Renal cortical epithelial cell (primary cell): Measurements from ENCODE around the gene SMURF2. TPM values are rescaled to one million over a fixed set of nuclear protein-coding genes. Genes with fewer than 3 reads are reported as not detected.
"Not testable (repeated sequence)": the region's sequence is repeated elsewhere in the genome, so short reads cannot be mapped to it uniquely, and the experiment has no call there.

ENCODE experiments used
- DNase-seq: peaks from one replicate; pipeline ENCODE4 v3.0.0-alpha.2; 2011; ENCODE audit warnings: low read depth
- total RNA-seq: library from RNA; depleted of rRNA; stranded (reverse); fragments of >200 nt; gene quantifications from 2 replicates; pipeline ENCODE4 v1.2.3, GENCODE V29; 2014

The SMURF2 gene
- total RNA-seq, 1 donor from 2014 or later: 77.1 TPM

DNA sequence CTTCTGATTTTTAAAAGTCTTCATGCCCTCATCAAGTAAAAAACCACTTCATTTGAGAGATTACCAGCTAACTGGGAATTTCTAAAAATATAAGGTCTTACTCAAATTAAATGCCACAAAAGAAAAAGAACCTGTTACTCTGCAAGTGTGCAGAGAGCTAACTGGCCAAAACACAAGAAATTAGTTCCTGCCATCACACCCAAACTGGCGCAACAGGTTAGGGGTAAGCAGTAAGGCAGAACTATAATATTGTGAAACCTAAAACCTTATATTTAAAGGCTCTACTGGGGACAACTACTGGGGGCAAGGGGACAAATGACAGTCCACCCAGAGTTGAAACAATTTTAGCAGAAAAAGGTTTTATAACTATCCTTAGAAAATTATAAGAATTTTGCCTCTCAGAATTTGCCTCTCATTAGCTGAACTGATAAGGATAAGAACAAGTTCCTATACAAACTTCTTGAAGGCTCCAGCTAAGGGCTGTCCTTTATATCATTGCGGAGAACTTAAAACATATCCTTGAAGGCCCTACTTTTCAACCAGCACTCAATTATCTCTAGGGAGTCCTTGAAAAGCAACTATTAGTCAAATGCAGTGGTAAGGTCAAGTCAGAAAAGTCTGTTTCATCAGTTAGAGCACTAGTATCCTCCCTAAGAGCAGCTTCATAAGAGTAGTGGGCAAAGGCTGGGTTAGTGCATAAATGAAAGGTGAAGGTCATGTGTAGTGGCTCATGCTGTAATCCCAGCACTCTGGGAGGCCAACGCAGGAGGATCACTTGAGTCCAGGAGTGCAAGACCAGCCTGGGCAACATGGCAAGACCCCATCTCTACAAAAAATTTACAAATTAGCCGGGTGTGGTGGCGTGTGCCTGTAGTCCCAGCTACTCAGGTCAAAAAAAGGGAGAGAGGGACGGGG, 31.5 kb downstream of the SMURF2 start:
- DNase-seq: no peak

DNA sequence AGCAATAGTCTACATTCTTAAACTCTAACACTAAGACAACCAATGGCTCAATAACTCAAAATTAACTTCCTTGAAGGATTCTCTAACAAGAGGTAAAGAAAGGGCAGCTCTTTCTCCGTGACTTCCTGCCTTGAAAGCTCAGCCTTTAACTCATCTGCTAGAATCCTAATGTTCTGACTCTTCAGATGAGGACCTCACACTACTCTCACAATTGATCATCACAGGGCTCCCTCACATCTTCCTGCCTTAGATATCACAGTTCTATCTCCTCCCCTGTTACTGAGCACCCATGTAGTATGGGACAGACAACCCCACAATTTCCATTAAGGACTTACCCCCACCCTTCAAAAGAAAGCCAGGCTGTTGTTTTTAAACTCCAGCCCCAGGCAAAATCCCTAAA, 33.5 kb downstream of the SMURF2 start:
- DNase-seq: no peak

DNA sequence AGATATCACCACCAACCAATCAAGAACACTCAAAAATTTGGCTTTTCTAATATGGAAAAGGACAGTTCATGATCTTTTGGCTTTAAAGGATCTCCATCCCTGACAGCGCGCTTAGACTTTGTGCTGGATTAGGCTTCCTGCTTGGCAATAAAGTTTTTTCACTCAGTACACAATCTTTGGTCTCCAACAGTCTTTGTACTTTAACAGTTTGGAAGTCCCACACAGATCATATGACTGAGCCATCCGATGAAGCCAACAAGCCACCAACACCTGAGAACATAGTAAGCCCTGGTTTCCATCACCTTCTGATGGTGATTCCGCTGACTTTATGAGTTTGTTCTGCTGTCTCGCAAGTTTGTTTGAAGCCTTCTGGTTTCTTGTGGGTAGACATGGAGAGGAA, 34.3 kb downstream of the SMURF2 start:
- no peak for DNase-seq

DNA sequence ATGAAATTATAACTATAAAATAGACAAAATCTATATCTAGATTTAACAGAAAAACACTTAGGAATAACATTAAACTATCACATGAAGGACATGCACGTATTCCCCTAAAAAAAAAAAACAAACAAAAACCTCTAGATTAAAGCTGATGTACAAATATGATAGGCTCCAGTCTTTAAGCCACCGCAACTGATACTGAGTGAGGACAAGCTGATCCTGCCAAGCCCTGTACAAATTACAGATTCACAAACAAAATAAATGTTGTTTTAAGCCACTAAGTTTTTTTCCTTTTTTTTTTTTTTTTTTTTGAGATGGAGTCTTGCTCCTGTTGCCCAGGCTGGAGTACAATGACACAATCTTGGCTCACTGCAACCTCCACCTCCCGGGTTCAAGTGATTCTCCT, 35.3 kb downstream of the SMURF2 start:
- DNase-seq: no peak

DNA sequence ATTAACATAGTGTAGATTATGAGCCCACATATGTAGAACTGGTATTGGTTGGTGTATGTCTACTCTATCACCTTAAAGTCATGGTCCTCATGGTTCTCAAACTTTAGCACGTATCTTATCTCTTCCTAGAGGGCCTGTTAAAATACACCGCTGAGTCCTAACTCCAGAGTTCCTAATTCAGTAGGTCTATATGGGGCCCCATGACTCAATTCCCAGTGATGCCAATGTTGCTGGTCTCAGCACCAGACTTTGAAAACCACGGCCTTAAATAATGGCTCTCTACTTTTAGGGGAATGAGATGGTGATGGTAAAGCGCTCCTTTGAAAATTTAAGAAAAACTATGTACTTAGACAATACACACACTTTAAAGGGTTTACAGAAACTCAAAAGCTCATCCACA, 36.6 kb downstream of the SMURF2 start:
- no peak for DNase-seq

DNA sequence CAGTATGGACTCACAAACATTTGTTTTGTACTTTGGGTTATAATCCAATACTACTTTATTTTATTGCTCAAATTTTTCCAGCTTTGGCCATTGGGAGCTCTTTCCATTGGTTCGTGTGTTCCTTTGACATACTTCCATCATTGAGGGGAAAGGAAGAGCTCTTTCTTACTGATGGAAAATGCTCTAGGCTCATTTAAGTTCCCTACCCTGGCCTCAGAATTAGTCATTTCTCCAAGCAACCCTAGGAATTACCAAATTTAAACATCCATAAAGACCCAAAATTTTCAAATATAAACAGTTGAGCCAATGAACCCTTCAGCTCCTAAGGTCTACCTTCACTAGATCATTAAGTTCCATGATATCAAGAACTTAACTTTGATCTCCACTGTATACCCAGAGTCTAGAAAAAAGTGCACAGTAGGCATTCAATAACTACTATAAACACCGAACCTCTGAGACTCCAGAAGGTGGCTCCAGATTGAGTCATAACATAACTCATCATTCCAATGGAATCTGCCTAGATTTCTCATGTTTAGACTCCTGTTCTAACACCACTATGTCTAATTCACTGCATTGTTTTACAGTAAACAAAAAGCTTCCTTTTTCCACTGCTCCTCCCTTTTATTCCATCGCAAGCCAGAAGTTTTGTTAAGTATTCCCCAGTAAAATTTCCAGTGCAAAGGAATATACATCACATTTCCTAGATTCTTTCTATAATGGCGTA, 39.0 kb downstream of the SMURF2 start:
- DNase-seq: peak; percentile 86

DNA sequence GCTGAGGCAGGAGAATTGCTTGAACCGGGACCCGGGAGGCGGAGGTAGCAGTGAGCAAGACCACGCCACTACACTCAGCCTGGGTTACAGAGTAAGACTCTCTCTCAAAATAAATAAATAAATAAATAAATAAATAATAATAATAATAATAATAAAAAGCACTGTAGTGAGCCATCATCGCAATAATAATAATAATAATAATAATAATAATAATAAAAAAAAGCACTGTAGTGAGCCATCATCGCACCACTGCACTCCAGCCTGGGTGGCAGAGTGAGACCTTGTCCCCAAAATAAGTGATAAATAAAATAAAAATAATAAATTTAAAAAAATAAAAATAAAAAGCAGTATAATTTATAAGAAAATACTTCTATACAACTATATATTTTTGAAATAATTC, 40.3 kb downstream of the SMURF2 start:
- DNase-seq: no peak

DNA sequence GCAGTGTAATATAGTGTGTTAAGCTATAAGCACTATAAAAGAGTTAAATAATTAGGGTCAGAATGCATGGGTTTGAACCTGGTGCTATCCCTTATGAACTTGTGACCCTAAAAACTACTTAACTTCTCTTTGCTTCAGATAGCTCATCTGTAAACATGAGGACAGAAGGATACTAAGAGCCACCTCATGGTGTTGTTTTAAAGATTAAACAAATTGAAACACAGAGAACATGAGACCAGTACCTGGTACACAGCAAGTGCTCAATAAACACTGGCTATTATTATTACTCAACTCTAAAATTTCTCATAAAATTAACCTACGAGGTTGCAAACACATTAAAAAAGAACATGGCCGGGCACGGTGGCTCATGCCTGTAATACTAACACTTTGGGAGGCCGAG, 43.3 kb downstream of the SMURF2 start:
- no peak for DNase-seq

DNA sequence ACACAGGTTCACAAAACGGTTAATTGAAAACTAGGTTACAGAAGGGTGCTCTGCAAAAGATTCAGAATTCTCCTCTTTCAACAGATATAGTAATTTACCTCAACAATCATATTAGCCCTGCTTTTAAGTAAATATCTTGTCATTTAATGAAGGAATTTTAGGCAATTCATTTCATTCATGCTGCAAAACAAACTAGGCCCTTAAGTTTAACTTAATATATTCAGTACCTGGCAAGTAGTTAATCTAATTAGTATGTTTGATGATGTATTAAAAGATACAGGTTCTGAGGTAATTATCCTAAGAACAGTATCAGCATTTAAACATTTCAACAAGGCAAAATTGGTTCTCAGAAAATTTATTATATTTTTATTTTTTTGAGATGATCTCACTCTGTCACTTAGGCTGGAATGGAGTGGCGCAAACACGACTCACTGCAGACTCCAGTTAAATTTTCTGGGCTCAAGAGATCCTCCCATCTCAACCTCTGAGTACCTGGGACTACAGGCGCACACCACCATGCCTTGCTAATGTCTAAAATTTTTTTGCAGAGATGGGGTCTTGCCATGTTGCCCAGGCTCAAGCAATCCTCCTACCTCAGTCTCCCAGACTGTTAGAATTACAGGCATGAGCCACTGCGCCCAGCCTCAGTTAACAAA, 44.9 kb downstream of the SMURF2 start:
- no peak for DNase-seq

DNA sequence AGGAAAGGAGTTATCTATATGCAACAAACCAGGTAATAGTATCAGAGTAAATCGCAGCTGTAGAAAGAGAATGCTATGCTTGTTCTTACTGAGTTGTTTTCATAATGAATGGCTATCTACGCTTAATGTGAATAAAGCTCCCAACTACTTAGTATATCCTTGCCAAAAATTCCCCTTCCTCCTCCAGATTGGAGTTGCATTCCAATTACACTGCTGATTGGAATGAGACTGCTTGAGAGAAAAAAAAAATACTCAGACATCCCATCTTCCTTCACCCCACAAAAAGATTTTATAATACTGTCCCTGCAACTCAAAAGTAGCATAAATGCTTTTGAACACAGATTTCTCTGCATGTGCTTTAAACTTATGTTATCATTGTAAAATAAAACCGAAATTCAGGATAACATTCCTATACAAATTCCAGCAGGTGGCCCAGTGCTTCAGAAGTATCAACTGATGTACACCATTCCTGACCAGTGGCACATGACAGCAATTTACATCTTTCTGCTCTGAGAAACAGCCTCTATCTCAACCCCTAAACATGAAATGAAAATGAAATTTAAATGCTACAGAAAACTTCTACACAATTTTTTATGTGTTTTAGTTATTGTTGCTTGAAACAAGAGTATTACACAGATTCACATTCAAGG, 47.0 kb downstream of the SMURF2 start:
- DNase-seq: peak; percentile 59

DNA sequence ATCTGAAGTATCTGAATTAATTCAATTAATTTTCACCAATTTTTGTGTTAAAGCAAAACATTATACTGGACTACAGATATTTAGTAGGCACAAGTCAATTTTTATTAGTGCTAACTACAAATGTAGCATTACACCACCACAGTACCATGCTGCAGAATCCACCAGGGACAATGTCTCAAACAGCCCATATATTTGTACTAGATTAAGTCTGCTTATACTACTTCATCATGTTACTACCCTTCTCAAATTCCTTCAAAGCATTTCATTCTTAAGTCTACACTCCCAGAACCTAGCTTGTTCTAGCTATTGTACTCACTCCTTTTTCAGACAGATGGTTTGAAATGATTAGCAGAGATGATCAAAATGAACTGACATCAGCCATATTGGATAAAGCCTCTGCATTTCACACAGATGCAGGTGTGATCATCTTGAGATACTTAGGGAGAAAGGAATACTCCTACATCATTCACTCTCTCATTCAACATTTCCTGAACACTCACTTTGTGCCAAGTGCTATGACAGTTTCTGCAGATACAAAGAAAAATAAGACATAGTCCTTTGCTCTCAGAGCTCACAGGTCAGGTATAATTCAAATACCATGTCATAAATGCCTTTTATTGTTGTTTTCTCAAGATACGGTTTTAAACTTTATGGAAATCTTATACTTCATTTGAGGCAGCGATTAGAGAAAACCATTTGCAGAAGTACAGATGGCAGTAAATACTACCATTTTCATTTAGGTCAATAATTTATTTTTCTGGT, 47.7 kb downstream of the SMURF2 start:
- no peak for DNase-seq

DNA sequence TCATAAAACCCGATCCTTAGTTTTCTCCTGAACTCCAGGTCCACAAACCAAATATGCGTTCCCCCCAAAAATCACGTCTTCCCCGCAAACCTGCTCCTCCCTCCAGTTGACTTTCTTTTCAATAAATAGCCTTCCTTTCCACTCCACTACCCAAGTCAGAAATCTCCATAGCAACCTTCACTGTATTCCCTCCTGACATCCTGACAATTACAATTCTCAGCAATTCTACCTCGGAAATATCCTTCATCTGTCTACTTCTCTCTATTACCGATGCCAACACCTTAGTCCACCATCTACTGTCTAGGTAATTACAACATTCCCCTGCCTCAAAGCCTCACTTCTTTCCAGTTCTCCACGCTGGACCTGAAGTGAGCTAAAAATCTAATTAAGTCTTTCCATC, 50.7 kb downstream of the SMURF2 start:
- peak; percentile 53 for DNase-seq

DNA sequence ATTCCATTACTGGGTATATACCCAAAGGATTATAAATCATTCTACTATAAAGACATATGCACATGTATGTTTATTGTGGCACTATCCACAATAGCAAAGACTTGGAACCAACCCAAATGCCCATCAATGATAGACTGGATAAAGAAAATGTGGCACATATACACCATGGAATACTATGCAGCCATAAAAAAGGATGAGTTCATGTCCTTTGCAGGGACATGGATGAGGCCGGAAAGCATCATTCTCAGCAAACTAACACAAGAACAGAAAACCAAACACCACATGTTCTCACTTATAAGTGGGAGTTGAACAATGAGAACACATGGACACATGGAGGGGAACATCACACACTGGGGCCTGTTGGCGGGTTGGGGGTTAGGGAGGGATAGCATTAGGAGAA, 51.9 kb downstream of the SMURF2 start:
- not testable (repeated sequence) for DNase-seq

DNA sequence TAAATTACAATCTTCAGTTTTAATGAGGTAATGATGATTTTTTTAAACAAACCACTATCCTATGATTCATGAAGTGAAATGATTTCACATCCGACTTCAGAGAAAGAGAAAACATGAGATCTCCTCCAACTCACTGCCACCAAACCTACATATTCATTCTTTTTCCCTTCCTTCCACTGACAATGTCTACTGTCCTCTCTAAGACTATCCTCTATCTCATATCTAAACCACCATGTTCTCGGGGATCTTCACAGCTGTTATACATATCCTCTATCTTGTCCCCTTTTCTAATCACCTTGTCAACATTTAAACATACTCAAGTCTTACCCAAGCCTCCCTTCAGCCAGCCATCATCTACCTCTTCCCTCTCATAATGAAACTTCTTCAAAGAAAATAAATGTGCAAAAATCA, 53.5 kb downstream of the SMURF2 start:
- no peak for DNase-seq

DNA sequence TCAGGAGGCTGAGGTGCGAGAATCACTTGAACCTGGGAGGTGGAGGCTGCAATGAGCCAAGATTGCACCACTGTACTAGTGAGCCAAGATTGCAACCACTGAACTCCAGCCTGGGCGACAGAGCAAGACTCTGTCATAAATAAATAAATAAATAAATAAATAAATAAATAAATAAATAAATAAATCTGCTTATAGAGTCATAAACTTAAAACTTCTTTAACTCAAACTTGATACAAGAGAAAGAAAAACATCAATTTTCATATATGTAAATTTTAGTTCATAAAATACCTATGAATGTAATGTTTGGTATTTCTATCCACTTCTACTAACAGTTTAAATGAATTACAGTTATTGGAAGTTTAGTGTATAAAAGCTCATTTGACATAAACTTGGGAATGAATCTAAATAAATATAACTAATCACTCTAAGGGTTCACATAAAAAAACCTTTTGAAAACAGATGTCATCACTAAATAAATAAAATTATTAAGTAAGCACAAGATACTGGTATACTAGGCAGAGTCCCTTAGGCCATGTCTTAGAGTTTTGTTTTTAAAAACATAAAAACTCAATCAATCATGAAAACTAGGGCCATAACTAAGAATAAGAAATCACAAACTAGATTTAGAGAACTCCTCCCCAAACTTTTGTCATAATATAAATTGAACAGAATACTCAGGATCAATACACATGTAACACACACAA, 54.1 kb downstream of the SMURF2 start:
- no peak for DNase-seq

DNA sequence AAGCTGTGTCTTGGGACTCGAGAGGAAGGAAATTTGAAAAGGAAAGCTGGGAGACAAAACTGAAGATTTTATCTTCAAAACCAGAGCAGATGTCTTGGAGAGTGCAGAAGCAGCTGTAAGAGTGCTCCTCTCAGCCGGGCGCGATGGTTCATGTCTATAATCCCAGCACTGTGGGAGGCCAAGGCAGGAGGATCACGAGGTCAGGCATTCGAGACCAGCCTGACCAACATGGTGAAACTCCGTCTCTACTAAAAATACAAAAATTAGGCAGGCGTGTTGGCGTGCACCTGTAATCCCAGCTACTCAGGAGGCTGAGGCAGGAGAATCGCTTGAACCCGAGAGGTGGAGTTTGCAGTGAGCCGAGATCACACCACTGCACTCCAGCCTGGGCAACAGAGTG, 57.6 kb downstream of the SMURF2 start:
- not testable (repeated sequence) for DNase-seq

DNA sequence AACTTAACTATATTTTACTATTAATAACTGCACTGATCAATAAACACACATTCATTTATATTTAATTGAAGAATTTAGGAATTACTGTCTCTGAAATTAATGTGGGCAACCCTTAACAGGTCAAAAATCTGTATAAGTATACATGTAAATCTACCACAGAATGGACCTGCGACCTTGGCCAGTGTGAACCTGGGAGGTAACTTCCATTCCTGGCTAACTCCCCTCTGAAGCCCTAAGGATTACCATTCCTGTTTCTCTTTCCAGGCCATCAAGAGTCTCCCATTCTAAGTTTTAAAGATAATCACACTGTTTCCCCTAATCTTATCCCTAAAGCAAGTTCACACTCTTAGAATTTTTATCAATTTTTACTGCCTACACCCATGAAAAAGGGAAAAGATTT, 58.1 kb downstream of the SMURF2 start:
- no peak for DNase-seq

DNA sequence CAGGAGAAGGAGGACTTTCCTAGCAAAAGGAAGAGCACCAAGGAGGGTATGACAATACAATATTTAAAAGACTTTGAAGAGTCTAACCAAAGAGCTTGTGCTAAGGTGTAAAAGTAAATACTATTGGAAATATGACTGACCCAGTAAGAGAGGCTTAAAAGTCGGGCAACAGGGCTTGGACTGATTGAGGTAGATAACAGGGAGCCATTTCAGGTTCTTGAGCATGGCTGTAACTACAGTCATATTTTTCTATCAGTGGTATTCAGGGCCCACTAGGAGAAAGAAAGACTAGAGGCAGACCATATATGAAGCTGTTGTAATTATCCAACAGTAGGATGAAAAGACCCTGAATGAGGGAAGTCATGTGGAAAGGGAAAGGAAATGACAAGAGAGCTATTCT, 62.3 kb downstream of the SMURF2 start:
- DNase-seq: no peak

DNA sequence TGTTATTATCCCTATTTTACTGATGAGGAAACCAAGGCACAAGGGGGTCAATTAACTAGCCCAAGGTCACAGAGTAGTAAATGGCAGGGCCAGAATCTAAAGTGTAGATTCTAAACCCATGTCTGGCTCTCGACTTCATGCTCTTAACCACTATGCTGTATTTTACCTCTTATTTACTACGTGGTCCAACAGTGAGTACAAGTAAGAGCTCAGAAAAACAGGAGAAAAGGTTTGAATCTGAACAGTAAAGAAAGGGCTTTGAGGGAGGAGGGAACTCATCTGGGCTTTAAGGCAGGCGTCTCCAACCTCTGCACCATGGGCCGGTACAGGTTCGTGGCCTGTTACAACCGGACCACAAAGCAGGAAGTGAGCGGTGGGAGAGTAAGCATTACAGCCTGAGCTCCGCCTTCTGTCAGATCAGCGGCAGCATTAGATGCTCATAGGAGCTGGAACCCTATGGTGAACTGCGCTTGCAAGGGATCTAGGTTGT, 62.9 kb downstream of the SMURF2 start:
- DNase-seq: no peak

DNA sequence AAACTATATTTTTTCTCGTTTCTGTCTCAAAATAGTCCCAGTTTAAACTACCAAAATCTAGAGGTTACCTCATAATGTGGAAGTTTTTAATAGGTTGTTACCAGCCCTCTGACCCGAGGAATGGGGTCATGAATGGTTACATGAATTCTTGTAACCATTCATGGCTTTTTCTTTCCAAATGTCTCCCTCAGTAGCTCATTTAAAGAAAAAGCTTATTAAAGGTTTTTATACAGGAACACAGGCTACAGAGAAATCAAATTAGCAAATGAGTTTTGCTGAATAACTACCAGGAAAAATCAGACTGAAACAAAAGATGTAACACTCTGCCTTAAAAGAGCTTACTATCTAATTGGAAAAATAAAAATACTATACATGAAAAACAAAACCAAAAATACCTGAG, 63.4 kb downstream of the SMURF2 start:
- no peak for DNase-seq

DNA sequence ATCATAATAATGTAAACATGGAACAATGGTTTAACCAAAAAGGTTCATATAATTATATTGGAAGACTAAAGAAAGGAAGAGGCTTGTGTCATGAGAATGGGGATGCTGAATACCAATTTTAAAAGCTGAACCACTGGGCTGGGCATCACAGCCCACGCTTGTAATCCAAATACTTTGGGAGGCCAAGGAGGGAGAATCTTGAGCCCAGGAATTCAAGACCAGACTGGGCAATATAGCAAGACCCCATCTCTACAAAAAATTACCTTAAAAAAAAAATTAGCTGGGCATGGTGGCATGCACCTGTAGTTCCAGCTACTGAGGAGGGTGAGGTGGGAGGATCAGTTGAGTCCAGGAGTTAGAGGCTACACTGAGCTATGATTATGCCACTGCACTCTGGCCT, 65.1 kb downstream of the SMURF2 start:
- no peak for DNase-seq
